ENCODE results near the gene OPA3.

The OPA3 gene

DNA sequence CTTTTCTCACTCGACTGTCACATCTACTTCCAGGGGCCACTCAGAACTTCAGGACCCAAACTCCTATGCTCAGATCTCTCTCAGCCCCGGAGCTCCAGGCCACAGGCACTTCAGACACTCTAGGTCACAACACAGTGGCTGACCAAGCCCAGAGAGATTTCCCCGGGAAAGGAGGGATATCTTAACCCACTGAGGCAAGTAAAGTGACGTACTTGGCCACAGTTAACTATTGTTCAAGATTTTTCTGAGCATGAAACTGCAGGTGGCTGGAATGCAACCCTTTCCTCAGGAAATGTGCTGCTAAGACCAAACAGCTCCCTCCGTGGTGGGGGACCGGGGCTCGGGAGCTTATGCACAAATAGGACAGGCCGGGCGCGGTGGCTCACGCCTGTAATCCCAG lies 23.9 kb downstream of the OPA3 start:
- no peak for DNase-seq

DNA sequence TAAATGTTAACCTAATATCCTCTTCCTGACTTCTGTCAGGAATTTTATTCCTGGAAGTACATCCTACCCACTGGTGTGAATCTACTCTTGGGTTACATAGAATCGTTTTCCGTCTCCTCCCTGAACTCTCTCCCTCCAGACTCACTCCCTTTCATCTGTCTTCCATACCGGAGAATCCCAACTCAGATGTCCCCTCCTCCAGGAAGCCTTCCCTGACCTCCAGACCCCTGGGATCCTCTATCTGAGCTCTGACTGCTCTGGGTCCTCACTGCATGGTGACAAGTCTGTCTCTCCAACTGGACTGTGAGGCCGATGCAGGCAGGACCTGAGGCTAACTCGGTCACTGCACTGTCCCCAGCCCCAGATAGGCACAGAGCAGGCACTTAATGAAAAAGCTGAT lies 24.6 kb downstream of the OPA3 start:
- DNase-seq: no peak

DNA sequence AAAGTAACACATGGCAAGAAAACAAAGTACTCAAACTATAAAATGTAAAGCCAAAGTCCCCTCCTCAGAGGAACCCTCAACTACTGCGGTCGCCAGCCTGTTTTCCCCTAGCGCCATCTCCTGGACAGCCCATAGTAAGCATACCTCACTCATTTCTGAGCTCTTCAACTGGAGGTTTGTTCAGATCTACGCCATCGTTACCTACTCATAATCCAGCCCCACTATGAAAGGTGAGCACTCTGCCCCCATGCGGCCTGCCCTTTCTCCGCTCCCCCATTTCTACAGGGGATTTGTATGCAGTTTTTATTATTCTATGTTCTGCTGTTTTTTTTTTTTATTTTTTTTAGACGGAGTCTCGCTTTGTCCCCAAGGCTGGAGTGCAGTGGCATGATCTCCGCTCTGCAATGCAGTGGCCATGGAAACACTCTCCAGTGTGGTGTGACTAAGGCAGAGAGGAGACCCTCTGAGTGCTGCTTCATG lies 26.2 kb downstream of the OPA3 start:
- DNase-seq: peak; percentile 48

DNA sequence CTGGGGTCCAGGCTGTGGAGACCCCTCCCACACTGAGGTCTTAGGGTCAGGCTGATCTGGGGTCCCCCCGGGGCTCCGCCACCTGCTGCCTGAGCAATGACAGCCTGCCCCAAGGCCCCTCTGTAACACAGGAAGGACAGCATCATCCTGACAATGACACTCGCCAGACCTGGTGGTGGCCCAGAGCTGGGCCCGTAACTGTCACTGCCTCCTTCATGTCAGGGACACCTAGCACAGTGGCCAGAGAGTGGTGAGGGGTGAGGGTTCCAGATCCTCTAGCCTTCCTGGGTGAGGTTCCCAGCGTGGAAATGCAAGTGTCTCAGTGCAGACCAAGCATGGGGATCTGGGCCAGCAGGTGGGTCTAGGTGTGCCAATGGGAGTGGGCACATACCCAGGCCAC lies 27.8 kb downstream of the OPA3 start:
- DNase-seq: no peak

DNA sequence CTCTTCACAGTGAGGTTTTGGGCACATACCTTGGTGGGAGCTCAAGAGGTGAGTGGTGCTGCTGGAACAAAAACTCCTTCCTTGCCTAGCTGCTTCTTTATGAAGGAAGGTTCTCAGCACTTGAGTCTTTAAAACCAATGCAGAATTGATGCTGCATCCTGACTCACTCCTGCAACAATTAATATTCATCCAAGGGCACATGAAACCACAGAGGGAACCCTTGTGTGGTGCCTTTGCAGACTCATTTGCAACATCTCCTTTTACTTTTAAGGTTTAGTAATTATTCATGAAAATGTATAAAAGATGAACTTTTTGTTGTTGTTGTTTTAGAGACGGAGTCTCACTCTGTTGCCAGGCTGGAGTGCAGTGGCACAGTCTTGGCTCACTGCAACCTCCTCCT lies 30.1 kb downstream of the OPA3 start:
- DNase-seq: no peak

DNA sequence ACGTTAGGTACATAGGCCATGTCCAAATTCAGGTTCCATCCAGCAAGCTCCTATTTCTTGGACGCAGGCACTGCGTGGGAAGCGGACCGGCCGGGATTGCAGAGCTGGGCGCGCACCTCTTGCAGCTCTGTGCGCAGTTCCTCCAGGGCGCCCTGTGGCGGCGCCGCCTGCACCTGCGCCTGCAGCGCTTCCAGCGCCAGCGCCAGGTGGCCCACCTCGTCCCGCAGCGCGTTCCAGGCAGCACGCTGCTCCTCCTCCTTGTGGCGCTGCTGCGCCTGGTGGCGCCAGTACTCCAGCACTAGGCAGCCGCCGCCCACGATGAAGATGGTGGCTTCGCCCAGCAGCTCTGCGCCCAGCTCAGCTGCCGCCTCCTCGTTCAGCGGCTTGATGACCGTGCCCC lies 31.1 kb downstream of the OPA3 start:
- no peak for DNase-seq

DNA sequence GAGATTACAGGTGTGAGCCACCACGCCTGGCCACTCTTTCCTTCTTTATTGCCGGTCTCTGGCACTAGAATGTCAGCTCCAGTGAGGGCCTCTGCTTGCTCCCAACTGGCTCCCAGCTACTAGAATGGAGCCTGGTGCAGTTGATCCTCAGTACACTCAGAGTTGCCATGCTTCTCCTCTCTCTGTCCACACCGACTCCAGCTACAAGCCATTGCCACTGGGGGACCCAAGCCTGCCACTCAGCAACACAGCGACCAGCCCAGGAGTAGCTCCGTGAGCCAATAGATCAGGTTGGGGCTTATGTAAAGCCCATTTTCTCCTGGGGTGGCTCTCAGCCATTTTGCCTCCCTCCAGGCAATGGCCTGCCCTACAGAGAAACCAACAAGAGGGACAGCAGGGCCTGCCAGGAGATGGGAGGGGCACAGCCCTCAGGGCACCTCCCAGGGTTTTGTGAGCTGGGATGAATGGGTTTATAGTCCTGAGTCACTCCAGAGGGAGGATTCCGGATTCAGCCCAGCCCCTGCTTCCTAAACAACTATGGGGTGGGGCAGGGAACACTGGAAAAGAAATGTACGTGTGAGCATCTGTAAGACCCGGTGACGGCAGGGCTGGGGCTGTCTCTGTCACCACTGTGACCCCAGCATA lies 36.5 kb downstream of the OPA3 start:
- no peak for DNase-seq

DNA sequence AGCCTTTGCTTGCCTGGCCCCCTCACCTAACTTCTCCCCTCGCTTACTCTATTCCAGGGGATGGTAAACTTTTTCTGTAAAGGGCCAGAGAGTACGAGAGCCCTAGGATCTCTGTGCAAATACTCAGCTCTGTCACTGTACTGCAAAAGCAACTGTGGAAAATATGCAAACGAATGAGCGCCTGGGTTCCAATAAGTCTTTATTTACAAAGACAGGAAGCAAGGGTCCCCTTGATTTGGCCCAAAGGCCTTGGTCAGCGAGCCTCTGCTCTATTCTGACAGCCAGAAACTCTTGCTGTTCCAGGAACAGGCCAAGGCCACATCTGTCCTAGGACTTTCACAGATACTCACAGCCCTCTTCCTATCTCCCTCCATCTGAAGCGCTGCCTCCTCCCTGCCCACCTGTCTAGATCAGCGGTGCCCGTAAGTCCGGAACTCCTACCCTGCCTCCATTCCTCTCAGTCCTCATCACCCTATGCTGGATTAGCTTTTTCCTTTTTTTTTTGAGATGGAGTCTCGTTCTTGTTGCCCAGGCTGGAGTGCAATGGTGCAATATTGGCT lies 37.3 kb downstream of the OPA3 start:
- no peak for DNase-seq

DNA sequence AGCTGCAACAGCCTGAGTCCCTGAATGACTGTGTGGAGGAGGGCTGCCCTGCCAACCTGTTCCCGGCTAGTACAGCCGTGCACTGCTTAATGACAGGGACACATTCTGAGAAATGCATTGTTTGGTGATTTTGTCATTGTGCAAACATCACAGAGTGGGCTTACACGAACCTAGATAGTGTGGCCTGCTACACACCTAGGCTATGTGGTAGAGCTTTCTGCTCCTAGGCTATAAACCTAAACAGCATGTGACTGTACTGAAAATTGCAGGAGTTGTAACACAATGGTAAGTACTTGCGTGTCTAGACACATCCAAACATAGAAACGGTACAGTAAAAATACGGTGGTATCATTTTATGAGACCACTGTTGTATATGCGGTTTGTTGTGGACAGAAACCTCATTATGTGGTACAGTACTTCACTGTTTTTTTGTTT lies 42.4 kb downstream of the OPA3 start:
- DNase-seq: no peak

DNA sequence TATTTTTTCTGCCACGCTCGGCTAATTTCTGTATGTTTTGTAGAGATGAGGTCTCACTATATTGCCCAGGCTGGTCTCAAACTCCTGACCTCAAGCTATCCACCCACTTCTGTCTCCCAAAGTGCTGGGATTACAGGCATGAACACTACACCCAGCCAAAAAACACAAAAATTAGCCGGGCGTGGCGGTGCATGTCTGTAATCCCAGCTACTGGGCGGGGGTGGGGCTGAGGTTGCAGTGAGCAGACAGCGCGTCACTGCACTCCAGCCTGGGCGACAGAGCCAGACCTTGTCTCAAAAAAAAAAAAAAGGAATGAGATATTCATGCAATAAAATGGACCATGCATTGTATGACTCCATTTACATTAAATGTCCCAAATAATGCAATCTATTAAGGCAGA lies 45.1 kb downstream of the OPA3 start:
- DNase-seq: no peak

DNA sequence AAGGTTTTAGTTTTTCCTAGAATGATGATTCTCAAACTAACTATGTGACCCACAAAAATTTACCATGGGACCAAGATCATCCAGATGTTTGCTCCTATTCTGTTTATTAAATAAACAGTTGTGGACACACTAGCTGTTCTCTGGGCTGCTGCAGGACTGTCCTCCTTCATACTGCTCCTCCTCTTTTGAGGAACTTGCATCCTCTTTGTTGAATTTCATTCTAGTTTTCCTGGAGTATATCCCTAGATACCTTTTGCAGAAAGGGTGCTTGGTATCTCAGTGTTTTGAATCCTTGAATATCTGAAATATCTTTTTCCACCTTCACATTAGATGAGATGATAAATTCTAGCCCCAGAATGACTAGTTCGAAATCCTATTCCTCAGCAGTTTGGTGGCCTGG lies 53.3 kb downstream of the OPA3 start:
- no peak for DNase-seq

DNA sequence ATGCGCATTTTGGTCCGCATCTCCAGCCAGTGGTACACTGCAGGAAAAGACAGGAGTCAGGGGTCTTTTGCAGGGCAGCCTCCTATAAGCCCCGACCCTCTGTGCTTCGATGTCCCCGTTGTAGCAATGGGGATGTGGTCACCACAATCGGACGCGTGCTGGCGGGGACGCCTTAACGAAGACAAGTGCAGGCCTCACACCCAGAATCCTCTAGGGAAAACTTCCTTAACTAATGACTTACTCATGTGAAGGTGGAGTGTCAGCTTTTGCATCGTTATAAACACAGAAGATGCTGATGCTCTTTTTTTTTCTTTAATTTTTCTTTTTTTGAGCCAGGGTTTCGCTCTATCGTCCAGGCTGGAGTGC lies 55.2 kb downstream of the OPA3 start:
- DNase-seq: no peak

DNA sequence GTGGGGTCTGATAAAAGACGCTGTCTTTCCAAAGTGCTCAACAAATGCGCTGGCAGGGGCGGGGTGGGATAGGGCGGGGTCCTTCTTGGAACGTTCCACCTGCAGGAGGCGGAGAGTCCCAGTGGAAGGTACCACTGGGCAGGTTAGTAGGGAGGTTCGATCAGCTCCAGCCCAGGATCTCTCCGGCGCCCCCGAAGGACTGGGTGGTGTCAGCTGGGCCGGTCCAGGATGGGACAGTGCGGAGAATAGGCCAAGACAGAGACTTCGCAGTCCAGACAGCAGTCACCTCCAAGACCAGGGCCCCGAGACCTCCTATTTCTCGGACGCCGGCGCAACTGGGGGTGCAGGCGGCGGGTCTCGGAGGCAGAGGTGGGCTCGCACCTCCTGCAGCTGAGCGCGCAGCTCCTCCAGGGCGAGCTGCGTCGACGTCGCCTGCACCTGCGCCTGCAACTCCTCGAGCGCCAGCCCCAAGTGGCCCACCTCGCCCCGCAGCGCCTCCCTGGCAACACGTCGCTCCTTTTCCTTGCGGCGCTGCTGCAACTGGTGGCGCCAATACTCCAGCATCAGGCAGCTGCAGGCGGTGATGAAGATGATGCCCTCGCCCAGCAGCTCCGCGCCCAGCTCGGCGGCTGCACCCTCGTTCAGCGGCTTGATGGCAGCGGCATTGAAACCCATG lies 55.7 kb downstream of the OPA3 start:
- no peak for DNase-seq

DNA sequence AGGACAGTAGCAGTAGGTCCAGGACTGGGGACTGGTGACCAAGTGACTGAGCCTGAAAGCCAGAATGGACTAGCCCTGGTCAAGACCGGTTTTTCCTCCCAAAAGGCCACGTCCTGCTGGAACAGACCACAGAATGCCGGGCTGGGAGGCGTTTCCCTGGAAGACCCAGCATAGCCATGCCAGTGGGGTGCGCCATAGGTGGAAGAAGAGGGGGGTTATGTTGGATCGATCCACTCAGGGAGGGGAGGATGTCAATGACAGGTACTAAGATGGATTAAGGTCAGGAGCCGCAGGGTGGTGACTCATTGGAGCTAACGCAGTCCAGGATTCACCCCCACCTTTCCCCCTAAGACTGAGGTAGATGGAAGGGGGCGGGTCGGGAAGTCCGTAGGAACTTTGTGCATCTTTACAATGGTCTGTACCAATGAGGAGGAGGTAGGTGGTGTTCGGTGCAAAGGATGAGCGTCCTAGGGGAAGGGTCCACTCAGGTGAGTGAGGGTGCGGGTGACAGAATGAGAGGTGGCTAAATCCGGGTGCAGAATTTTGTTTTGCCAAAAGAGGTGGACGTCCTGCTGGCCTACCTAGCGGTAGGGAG lies 56.4 kb downstream of the OPA3 start:
- DNase-seq: no peak

DNA sequence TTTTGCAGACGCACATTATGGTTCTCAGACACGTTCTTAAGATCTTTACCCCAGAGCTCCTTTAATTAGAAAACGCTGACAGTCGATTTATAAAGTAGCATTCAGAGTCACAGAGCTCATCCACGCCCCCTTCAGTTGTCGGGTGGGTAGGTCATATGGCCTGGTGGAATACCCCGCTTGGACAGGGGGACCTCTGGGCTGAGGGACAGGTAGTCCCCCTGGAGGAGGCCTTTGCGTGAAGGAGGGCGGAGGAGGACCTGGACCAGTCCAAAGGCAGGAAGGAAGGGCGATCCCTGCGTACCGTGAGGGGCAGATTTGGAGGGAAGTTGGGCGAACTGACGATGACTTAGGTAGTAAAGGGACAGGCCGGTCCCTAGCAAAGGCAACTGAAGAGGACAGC lies 56.9 kb downstream of the OPA3 start:
- no peak for DNase-seq

DNA sequence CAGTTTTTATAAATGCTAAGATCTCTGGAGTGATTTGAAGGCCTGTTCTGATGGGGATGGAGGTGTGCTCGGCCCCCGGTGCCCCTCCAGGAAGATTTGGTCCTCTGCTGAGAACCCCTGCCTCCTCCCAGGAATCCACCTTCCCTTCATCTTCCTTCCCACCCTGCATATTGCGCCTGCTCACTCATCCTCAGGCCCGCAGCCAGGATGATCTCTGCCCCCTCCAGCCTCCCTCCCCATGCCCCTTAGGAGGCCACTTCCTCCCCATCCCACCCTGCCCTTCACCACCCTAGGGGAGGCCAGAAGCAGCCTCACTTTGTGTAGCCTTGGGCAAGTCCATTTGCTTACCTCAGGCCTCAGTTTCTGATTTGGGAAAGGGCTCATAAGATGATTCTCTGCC lies 57.6 kb downstream of the OPA3 start:
- no peak for DNase-seq

DNA sequence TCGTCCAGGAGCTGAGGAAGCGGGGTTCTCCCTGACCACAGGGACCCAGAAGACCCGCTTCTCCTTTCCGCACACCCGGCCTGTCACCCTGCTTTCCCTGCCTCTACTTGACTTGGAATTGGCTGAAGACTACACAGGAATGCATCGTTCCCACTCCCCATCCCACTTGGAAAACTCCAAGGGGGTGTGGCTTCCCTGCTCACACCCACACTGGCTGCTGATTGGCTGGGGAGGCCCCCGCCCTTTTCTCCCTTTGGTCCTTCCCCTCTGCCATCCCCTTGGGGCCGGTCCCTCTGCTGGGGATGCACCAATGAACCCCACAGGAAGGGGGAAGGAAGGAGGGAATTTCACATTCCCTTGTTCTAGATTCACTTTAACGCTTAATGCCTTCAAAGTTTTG lies 58.5 kb downstream of the OPA3 start:
- no peak for DNase-seq

DNA sequence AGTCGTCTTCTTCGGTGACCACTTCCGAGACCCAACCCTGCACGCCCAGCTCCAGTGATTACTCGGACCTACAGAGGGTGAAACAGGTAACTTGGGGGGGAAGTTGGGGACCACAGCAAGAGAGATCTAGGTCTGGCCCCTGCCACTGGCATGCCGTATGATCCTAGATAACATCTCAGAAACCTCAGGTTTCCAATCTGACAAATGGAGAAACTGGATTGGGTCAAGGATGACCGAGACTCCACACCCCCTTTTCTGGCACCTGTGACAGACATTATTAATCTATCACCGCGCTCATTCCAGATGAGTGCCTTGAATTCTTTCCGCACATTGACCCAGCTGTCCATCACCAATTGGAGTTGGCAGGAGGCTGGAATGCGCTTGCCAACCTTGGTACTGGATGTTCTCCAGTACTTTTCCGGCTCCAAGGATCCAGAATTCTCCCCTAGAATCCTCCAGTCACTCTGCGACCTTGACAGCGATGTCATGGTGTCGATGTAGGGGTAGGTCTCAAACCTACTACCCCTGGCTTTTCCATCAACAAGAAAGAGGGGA lies 60.0 kb downstream of the OPA3 start:
- no peak for DNase-seq

DNA sequence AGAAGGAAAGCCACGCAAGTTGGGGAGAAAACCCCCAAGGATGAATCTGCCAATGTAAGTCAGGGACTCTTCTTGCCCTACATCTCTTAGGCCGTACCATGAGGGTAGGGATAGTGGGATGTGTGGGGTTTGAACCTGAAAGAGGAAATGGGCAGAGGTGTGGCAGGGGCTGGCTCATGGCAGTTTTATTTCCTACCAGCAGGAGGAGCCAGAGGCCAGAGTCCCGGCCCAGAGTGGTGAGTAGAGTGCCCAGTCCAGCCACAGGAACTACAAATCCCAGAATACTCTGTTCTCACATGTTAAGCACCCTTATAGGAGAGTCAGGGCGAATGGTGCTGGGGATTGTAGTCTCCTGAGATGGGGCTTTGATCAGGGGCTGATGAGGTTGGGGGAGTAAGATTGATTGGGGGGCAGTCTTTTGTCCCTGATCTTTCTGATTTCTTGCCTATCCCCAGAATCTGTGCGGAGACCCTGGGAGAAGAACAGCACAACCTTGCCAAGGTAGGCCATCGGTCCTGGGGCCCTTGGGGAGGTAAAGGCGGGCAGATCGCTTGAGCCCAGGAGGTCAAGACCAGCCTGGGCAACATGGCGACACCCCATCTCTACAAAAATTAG lies 60.9 kb downstream of the OPA3 start:
- DNase-seq: peak; percentile 55

DNA sequence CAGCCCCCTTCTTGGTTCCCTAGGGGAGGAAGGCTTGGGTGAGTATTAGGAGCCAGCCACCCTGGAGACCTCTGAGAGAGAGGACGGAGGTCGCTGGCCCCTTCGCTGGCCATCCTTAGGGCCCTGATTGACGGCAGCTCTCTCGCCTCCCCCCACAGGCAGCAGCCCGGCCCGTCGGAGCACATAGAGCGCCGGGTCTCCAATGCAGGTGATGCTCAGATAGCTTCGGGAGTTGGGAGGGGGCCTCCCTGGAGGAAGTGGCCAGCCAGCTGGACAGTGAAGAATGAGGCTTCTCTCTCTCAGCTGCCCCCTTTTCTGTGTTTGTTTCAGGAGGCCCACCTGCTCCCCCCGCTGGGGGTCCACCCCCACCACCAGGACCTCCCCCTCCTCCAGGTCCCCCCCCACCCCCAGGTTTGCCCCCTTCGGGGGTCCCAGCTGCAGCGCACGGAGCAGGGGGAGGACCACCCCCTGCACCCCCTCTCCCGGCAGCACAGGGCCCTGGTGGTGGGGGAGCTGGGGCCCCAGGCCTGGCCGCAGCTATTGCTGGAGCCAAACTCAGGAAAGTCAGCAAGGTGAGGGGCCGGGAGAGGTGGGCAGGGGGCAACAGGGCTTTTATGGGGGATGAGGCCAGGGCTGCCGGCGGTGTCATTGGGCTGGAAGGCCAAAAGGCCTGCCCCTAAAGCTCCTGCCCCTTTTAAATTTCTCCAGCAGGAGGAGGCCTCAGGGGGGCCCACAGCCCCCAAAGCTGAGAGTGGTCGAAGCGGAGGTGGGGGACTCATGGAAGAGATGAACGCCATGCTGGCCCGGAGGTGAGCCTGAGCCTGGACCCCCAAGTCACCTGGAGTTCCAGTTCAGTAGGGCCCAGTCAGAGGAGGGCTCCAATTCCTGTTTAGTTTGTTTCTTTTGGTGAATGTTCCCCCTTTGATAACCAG lies 62.3 kb downstream of the OPA3 start:
- DNase-seq: no peak

DNA sequence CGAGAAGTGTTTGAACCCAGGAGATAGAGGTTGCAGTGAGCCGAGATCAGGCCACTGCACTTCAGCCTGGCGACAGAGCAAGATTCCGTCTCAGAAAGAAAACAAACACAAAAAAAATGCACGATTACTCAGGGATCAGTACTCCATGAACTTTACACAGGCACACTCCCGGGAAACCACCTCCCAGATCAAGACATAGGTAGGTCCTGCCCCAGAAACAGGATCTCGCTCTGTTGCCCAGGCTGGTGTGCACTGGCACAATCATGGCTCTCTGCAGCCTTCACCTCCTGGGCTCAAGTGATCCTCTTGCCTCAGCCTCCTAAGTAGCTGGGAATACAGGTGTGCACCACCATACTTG lies 66.2 kb downstream of the OPA3 start:
- no peak for DNase-seq

All from T-helper 9 cell (primary cell).